Measurements from ENCODE around the gene GHR.

GRCh38 chr5:42403236-42403635, 20.0 kb upstream of the GHR start:
- TF ChIP-seq EZH2 (IDR thresholded peaks at IDR 0.05) (no peak), POLR2AphosphoS5 (IDR thresholded peaks at IDR 0.05; ENCODE audit: borderline replicate concordance, low read depth, low read length) (no peak)

Measured in SK-N-MC (cell line).